GM21526 (cell line): ENCODE data around the gene NOL6.
A peak's percentile ranks its signal among the peaks of the same experiment; 100 is the strongest.
"Not testable (repeated sequence)": the region's sequence is repeated elsewhere in the genome, so short reads cannot be mapped to it uniquely, and the experiment has no call there.

ENCODE experiments used
- ATAC-seq: cut with Tn5 transposase; IDR thresholded peaks from one replicate; pipeline ENCODE4 v1.9.1; 2021; ENCODE audit warnings: moderate library complexity; ENCODE audit not compliant: unreplicated experiment, low FRiP score

The NOL6 gene

GRCh38 chr9:33473643-33474352 is at the start of gene NOL6:
Gene NOL6, minus strand, starts transcription at chr9:33473924. Its CDS starts 82 bp downstream, at chr9:33473842.
- peak; percentile 94 for ATAC-seq

- ATAC-seq: not testable (repeated sequence)
Observed at GRCh38 chr9:33521861-33522260, 48.1 kb upstream of the NOL6 start.

- ATAC-seq: not testable (repeated sequence)
Observed at GRCh38 chr9:33517934-33518577, 44.3 kb upstream of the NOL6 start.

GRCh38 chr9:33517373-33517772 is 43.6 kb upstream of the NOL6 start:
- no peak for ATAC-seq

DNA sequence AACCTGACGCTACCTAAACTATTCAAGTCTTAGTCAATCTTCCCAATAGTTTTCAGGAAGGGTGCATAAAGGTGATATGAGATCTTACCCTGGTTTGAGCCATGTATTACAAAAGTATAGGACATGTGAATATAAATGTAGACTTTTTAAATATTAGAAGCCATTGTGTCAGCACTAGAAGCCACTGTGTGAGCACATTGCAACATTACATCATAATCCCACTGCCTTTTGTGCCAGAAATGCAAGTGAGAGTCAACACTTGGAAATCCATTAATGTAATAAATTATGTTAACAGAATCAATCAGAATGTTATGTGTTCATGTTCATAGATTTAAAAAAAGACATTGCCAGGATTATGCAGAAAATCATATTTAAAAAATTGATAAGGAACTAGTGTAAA is 42.7 kb upstream of the NOL6 start:
- not testable (repeated sequence) for ATAC-seq

- ATAC-seq: not testable (repeated sequence)
Observed at GRCh38 chr9:33515342-33515995, 41.7 kb upstream of the NOL6 start.

DNA sequence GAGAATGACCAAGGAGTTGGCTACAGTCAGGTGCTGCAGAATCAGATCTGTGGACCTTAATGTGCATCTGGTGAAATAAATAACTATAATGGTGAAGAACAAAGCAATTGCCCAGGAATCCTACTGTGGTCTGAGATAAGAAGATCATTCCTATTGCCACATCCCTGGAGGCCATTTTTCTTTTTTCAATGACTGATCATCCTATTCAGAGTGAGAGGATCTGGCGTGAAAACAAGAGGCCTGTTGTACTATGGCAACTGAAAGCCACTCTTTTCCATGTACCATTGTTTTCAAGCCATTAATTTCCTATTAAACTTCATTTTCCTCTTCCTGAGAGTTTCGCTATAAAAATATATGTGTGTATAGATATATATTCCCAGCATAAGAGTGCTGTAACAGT is 38.8 kb upstream of the NOL6 start:
- ATAC-seq: not testable (repeated sequence)

DNA sequence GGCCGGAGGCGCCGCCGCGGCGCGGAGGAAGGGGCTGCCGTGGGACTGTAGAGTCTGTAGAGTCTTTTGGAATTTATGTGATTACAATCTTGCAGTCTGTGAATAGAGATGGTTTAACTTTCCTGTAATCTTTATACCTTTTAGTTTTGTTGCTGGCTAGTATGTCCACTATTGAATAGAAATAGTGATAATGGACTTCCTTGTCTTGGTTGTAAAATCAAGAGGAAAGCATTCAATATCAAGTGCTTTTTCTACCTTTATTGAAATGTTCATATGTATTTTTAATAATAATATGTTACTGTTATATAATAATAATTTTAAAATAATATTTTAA is 37.4 kb upstream of the NOL6 start:
- ATAC-seq: not testable (repeated sequence)

GRCh38 chr9:33510262-33511183 is 36.8 kb upstream of the NOL6 start:
- ATAC-seq: no peak

DNA sequence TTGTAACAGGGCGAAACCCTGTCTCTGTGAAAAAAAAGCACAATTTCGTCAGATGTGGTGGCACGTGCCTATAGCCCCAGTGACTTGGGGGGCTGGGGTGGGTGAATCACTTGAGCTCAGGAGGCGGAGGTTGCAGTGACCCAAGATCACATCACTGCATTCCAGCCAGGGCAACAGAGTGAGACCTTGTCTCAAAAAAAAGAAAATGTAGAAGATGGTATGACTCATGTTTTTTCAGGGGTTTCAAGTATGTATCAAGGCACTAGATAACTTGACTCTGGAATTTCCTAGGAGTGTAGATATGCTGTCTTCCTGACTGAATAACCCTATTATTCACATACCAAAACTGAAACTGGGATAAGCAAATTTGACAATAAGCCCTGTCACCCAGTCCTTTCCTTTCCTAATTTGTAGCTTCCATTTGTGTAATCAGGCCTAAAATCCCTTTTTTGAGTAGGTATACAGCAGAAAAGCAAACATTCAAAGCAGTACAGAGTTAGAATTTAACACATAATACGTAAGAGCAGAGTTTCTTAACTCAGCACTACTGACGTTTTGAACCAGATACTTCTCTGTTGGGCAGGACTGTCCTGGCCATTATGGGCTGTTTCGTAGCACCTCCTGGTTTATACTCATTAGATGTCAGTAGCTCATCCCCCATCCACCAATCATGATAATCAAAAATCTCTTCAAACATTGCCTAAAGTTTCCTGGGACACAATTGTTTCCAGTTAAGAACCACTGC is 33.1 kb upstream of the NOL6 start:
- ATAC-seq: no peak

- ATAC-seq: no peak
Observed at GRCh38 chr9:33498387-33498786, 24.7 kb upstream of the NOL6 start.

- not testable (repeated sequence) for ATAC-seq
Observed at GRCh38 chr9:33493819-33494218, 20.1 kb upstream of the NOL6 start.

DNA sequence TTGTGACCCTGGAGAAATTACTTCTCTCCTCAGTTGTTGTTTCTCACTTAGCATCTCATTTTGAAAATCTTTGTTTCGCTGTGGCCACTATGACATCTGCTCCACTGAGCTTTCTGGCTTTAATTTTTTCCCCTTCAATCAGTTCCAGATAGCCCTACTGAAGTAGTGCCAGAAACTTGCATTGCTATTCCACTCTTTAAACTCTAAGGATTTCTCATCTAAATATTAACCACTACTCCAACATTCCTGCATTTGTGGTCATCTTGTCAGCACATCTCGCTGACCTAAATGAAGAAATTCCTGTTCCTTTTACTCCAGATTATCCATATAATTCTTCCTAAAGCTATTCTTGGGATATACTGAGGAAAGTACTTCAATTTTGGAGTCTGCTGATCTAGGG is 15.3 kb upstream of the NOL6 start:
- no peak for ATAC-seq

DNA sequence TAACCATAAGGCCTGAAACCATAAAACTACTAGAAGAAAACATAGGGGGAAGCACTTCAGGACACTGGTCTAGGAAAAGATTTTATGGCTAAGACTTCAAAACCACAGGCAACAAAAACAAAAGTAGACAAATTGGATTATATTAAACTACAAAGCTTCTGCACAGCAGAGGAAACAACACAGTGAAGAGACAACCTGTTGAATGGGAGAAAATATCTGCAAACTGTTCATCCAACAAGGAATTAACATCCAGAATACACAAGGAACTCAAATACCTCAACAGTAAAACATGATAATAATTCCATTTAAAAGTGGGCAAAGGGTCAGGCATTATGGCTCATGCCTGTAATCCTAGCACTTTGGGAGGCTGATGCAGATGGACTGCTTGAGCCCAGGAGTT is 11.6 kb upstream of the NOL6 start:
- not testable (repeated sequence) for ATAC-seq

GRCh38 chr9:33480976-33481375 is 7.3 kb upstream of the NOL6 start:
- ATAC-seq: no peak

GRCh38 chr9:33480106-33480505 is 6.4 kb upstream of the NOL6 start:
- no peak for ATAC-seq

DNA sequence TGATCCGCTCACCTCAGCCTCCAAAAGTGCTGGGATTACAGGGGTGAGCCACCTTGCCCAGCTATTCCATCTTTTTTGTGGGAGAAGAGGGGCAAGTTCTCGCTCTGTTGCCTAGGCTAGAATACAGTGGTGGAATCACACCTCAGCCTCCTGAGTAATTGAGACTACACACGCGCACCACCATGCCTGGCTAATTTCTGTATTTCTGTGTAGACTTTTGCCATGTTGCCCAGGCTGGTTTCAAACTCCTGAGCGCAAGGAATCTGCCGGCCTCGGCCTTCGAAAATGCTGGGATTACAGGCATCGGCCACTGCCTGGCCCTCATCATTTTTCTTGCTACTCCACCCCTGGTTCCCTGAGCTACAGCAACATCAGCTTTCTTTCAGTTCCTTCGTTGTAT is 2.8 kb upstream of the NOL6 start:
- ATAC-seq: no peak

GRCh38 chr9:33475357-33475756 is 1.6 kb upstream of the NOL6 start:
- ATAC-seq: no peak

DNA sequence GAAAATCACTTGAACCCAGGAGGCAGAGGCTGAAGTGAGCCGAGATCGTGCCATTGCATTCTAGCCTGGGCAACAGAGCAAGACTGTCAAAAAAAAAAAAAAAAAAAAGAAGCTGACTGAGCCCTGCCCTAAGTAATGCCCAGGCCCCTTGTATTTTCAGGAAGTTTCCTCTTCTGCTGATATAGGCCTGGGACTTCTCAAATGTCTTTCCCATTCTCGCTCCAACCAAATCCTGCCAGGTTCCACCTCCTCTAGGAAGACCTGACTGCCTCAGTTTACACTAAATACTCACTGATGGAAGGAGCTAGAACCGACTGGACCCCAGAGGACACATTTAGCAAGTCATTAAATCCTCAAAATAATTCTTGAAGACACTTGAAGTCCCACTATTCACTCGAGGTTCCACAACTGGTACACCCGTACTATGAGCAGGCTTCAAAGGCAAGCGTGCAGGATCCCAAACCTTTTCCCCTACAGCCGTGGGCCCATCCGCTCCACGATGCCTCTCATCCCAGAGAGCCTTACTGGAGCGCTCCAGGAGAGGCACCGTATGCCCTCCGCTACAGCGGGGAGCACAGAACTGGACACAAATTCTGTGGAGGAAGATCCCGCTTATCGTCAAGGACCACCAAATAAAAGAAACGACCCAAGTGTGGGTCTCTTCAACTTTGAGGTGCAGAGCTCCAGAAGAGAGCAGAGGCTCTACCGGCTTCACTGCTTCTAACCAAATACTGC is 676 bp downstream of the NOL6 start:
- no peak for ATAC-seq
